H1 (cell line): ENCODE results near the gene SLC4A1. TPM values are rescaled to one million over a fixed set of nuclear protein-coding genes. Genes with fewer than 3 reads are reported as not detected.

ENCODE experiments used
- CTCF ChIA-PET: fragments of 300-600 bp; sonication (Branson Sonifier 250); formaldehyde crosslinking; loops from one replicate; lab custom pipeline; 2021; ENCODE audit not compliant: partially characterized antibody; lab: Charles Lee
- POLR2A ChIA-PET: fragments of 300-600 bp; sonication (Branson Sonifier 250); formaldehyde crosslinking; loops from one replicate; lab custom pipeline; 2021; ENCODE audit warnings: inconsistent platforms; ENCODE audit not compliant: partially characterized antibody; lab: Charles Lee
- DNase-seq, 2 experiments: peaks; one replicate each; pipeline versions ENCODE4 v3.0.0 to v3.0.0-alpha.2; 2010 to 2022; ENCODE audit warnings: low spot score in 2 of 2, low read depth in 1 of 2, mixed read lengths in 1 of 2
- FAIRE-seq: peaks from 2 replicates; lab custom pipeline; 2011; peaks lifted over from hg19 to GRCh38; lab: Jason Lieb, UNC
- H2AFZ ChIP-seq: 2 replicates; pipeline ENCODE4 v1.8.1; 2012; ENCODE audit warnings: low read length, inconsistent platforms
- H2AK5ac ChIP-seq: 2 replicates; pipeline ENCODE4 v1.6.1; 2013; ENCODE audit warnings: low read depth, low read length
- H2BK120ac ChIP-seq: replicated peaks from 2 replicates; pipeline ENCODE3; 2013; ENCODE audit warnings: low read depth, low read length, inconsistent platforms
- H2BK12ac ChIP-seq: 2 replicates; pipeline ENCODE4 v1.6.1; 2013; ENCODE audit warnings: low read depth, low read length
- H2BK15ac ChIP-seq: 2 replicates; pipeline ENCODE4 v1.6.1; 2013; ENCODE audit warnings: low read length
- H2BK20ac ChIP-seq: 2 replicates; pipeline ENCODE4 v1.6.1; 2013; ENCODE audit warnings: low read length
- H2BK5ac ChIP-seq: 2 replicates; pipeline ENCODE4 v1.6.1; 2013; ENCODE audit warnings: low read depth, low read length
- H3K14ac ChIP-seq: 2 replicates; pipeline ENCODE4 v1.6.1; 2013; ENCODE audit warnings: inconsistent platforms; ENCODE audit not compliant: insufficient read length
- H3K18ac ChIP-seq: 2 replicates; pipeline ENCODE4 v1.6.1; 2013; ENCODE audit warnings: low read length; ENCODE audit errors: extremely low read depth
- H3K23ac ChIP-seq: 2 replicates; pipeline ENCODE4 v1.6.1; 2013; ENCODE audit warnings: inconsistent platforms; ENCODE audit not compliant: insufficient read length
- H3K23me2 ChIP-seq: 2 replicates; pipeline ENCODE4 v1.6.1; 2013; ENCODE audit warnings: low read depth, low read length
- H3K27ac ChIP-seq: 2 replicates; pipeline ENCODE4 v1.6.1; 2011; ENCODE audit warnings: low read depth, low read length, inconsistent platforms
- H3K27me3 ChIP-seq, 4 experiments: replicated peaks in 1 of 4; 1 replicate in 1 of 4; 2 replicates in 3 of 4; pipeline versions ENCODE4 v1.6.1 to v1.8.1; 2011 to 2013; ENCODE audit warnings: low read length in 3 of 4, mild to moderate bottlenecking in 3 of 4, inconsistent platforms in 2 of 4, mixed read lengths in 2 of 4, moderate library complexity in 1 of 4; ENCODE audit not compliant: control insufficient read depth in 3 of 4, insufficient read depth in 3 of 4; ENCODE audit errors: extremely low read depth in 1 of 4
- H3K36me3 ChIP-seq, 4 experiments: 2 replicates each; pipeline versions ENCODE4 v1.6.1 to v1.8.1; 2011 to 2013; ENCODE audit warnings: mild to moderate bottlenecking in 4 of 4, low read length in 3 of 4, moderate library complexity in 2 of 4, control low read depth in 1 of 4, inconsistent platforms in 1 of 4; ENCODE audit not compliant: insufficient read depth in 4 of 4, control insufficient read depth in 2 of 4
- H3K4ac ChIP-seq: replicated peaks from 2 replicates; pipeline ENCODE3; 2013; ENCODE audit warnings: low read length, low read depth, mixed read lengths, inconsistent platforms; ENCODE audit not compliant: insufficient read length
- H3K4me1 ChIP-seq, 4 experiments: replicated peaks in 1 of 4; 1 replicate in 1 of 4; 2 replicates in 3 of 4; pipeline versions ENCODE4 v1.6.1 to v1.8.1; 2011 to 2013; ENCODE audit warnings: low read length in 3 of 4, inconsistent platforms in 2 of 4, mixed read lengths in 1 of 4; ENCODE audit not compliant: insufficient read depth in 4 of 4, control insufficient read depth in 3 of 4
- H3K4me2 ChIP-seq, 2 experiments: 2 replicates each; pipeline versions ENCODE4 v1.6.1 to v1.8.1; 2011 to 2013; ENCODE audit warnings: low read depth in 2 of 2, low read length in 2 of 2, control low read depth in 1 of 2, inconsistent platforms in 1 of 2, mild to moderate bottlenecking in 1 of 2; ENCODE audit not compliant: insufficient read depth in 1 of 2
- H3K4me3 ChIP-seq, 4 experiments: fragments of 200-600, 300-600 bp in 1 of 4; sonication (generic), shearing (Covaris generic), sonication (Bioruptor Twin) in 1 of 4; 2 replicates each; pipeline versions ENCODE4 v1.5.1 to v1.8.1; 2011 to 2016; ENCODE audit warnings: low read length in 4 of 4, low read depth in 3 of 4, control low read depth in 2 of 4, inconsistent platforms in 2 of 4, mild to moderate bottlenecking in 2 of 4, mixed read lengths in 1 of 4, moderate library complexity in 1 of 4; ENCODE audit not compliant: insufficient read depth in 2 of 4; ENCODE audit errors: extremely low read depth in 1 of 4
- H3K56ac ChIP-seq: replicated peaks from 2 replicates; pipeline ENCODE3; 2013; ENCODE audit warnings: low read depth, mild to moderate bottlenecking, mixed read lengths, low read length, inconsistent platforms; ENCODE audit not compliant: insufficient read length
- H3K79me1 ChIP-seq: 2 replicates; pipeline ENCODE4 v1.6.1; 2013; ENCODE audit warnings: low read depth, low read length, control low read depth
- H3K79me2 ChIP-seq, 2 experiments: 2 replicates each; pipeline versions ENCODE4 v1.6.1 to v1.8.1; 2012 to 2013; ENCODE audit warnings: low read length in 2 of 2, mild to moderate bottlenecking in 2 of 2, inconsistent platforms in 1 of 2; ENCODE audit not compliant: insufficient read depth in 2 of 2, control insufficient read depth in 1 of 2
- H3K9ac ChIP-seq, 4 experiments: replicated peaks in 1 of 4; 1 replicate in 1 of 4; 2 replicates in 3 of 4; pipeline versions ENCODE4 v1.6.1 to v1.8.1; 2011 to 2013; ENCODE audit warnings: low read depth in 3 of 4, low read length in 3 of 4, control low read depth in 2 of 4, mild to moderate bottlenecking in 2 of 4, moderate library complexity in 2 of 4, inconsistent platforms in 1 of 4; ENCODE audit errors: extremely low read depth in 1 of 4
- H3K9me3 ChIP-seq, 2 experiments: 2 replicates each; pipeline versions ENCODE4 v1.6.1 to v1.8.1; 2012 to 2013; ENCODE audit warnings: mild to moderate bottlenecking in 2 of 2, moderate library complexity in 2 of 2, control low read depth in 1 of 2, inconsistent platforms in 1 of 2, low read depth in 1 of 2, low read length in 1 of 2, mixed read lengths in 1 of 2; ENCODE audit not compliant: insufficient read depth in 2 of 2
- H4K20me1 ChIP-seq, 2 experiments: replicated peaks in 1 of 2; 2 replicates each; pipeline versions ENCODE3 to v1.8.1; 2011 to 2013; ENCODE audit warnings: inconsistent platforms in 2 of 2, low read length in 2 of 2, mild to moderate bottlenecking in 1 of 2; ENCODE audit not compliant: insufficient read depth in 2 of 2, control insufficient read depth in 1 of 2
- H4K5ac ChIP-seq: 2 replicates; pipeline ENCODE4 v1.6.1; 2013; ENCODE audit warnings: low read length, low read depth, mixed read lengths, inconsistent platforms; ENCODE audit not compliant: insufficient read length
- H4K8ac ChIP-seq: 2 replicates; pipeline ENCODE4 v1.8.0; 2013; ENCODE audit warnings: mild to moderate bottlenecking, moderate library complexity, low read length, inconsistent platforms; ENCODE audit not compliant: insufficient read depth; ENCODE audit errors: extremely low read depth
- H4K91ac ChIP-seq: replicated peaks from 2 replicates; pipeline ENCODE3; 2013; ENCODE audit warnings: low read length, mixed read lengths, inconsistent platforms; ENCODE audit not compliant: insufficient read length
- FOSL1 ChIP-seq: IDR thresholded peaks from 2 replicates; pipeline ENCODE4 v1.6.1; 2011; ENCODE audit warnings: mild to moderate bottlenecking, low read depth, low read length, moderate library complexity; ENCODE audit not compliant: insufficient read depth
- SRF ChIP-seq: IDR thresholded peaks from 2 replicates; pipeline ENCODE4 v1.6.1; 2011; ENCODE audit warnings: mild to moderate bottlenecking, low read depth, low read length, moderate library complexity
- TCF12 ChIP-seq: IDR thresholded peaks from 2 replicates; pipeline ENCODE4 v1.6.1; 2011; ENCODE audit warnings: low read depth, mild to moderate bottlenecking, low read length
- WGBS, 2 experiments: shearing (Covaris generic) in 1 of 2; methylation state at CpG; one replicate each; pipeline versions ENCODE4 v1.1.6 to v1.1.7; 2013 to 2015; ENCODE audit warnings: low lambda C conversion rate in 2 of 2, mixed read lengths in 2 of 2, inconsistent platforms in 1 of 2, low coverage in 1 of 2, missing lambda C conversion rate in 1 of 2; ENCODE audit not compliant: insufficient replicate concordance in 2 of 2, insufficient coverage in 1 of 2, insufficient read length in 1 of 2; ENCODE audit errors: extremely low coverage in 1 of 2, missing lambda C conversion rate in 1 of 2; 5-methylcytosine and 5-hydroxymethylcytosine counted together
- polyA plus RNA-seq, 7 experiments: library from polyadenylated mRNA; depleted of rRNA in 3 of 7; stranded (reverse) in 5 of 7; unstranded in 2 of 7; fragments of >200 nt in 5 of 7; fragments of 200-250 nt in 2 of 7; gene quantifications; 1 replicate in 5 of 7; 2 replicates in 1 of 7; 4 replicates in 1 of 7; pipeline versions ENCODE4 v1.2.1 to v1.2.3, GENCODE V29; 2011 to 2013; ENCODE audit warnings: missing spikeins in 2 of 7, mixed read lengths in 2 of 7
- total RNA-seq: library from RNA; stranded (reverse); fragmentation: NEBNext Ultra II Directional; extraction: Animal tissue kit (Norgen Biotek cat#: 25700); gene quantifications from 2 replicates; pipeline ENCODE4 v1.2.1, GENCODE V29; 2021

SLC4A1 gene
- total and polyA plus RNA-seq, 2 of the 8 experiments (the other 6 are each of a cell fraction or from before 2014, with no cell fraction given): 0.08 TPM; not detected in 1

GRCh38 chr17:44216694-44217093 is 51.2 kb downstream of the SLC4A1 start:
- 90% methylated on average over 5 of the region's 5 CpGs; no CpG with 5 or more reads in 1 of the 2 experiments for WGBS, 2 experiments
- TF ChIP-seq SRF (no peak), FOSL1 (no peak), TCF12 (no peak)

More at GRCh38 chr17:44216694-44217093, 51.2 kb downstream of the SLC4A1 start:
- H3K27me3 ChIP-seq: no peaks in the 10 kb centered on the region
- FAIRE-seq (no peak), DNase-seq (no peak)
- H3K36me3 ChIP-seq: peaks cover 20 to 42% (median 31%) of the 10 kb centered on the region in 4 experiments; a peak in 7 of 8 replicates
- no peaks in the 10 kb centered on the region for H3K9me3 ChIP-seq
- ChIA-PET CTCF (interaction anchor here (0.6 to 12.7 kb wide), 11 partner anchors 9 to 241 kb away, joined by 3 to 158 read pairs (median 5); partner anchors contain the start of gene GRN), POLR2A (interaction anchor here (0.7 to 8.7 kb wide), 7 partner anchors 10 to 137 kb away, joined by 3 to 78 read pairs (median 5); partner anchors contain the start of genes ATXN7L3 and RUNDC3A)
- no peak overlapping the region for H3K4me3 ChIP-seq
- no peak overlapping the region for H3K27ac ChIP-seq
- H3K79me2 ChIP-seq: peaks cover 11 to 23% of the 10 kb centered on the region in 2 experiments
- H3K4me1 ChIP-seq: peaks cover 0 to 13% (median 3%) of the 10 kb centered on the region in 4 experiments; a peak in 5 of 7 replicates
- no peak overlapping the region for H2AFZ ChIP-seq
- no peak overlapping the region for H3K14ac ChIP-seq
- no peak overlapping the region for H2BK15ac ChIP-seq
- no peak overlapping the region for H2BK20ac ChIP-seq
- H4K5ac ChIP-seq: no peak overlapping the region
- peaks cover 0 to 8% of the 10 kb centered on the region in 2 experiments for H4K20me1 ChIP-seq
- H3K56ac ChIP-seq: no peak overlapping the region
- H4K8ac ChIP-seq: no peak overlapping the region
- no peak overlapping the region for H2BK12ac ChIP-seq
- H3K18ac ChIP-seq: no peak overlapping the region
- H4K91ac ChIP-seq: no peak overlapping the region
- H2BK120ac ChIP-seq: no peak overlapping the region
- no peak overlapping the region for H3K23ac ChIP-seq
- no peak overlapping the region for H2AK5ac ChIP-seq
- no peak overlapping the region for H3K4ac ChIP-seq
- H3K23me2 ChIP-seq: peaks cover 16% of the 10 kb centered on the region
- H3K9ac ChIP-seq: no peak overlapping the region
- no peak overlapping the region; a peak in 1 of 4 replicates for H3K4me2 ChIP-seq
- no peak overlapping the region for H2BK5ac ChIP-seq
- H3K79me1 ChIP-seq: peaks cover 9% of the 10 kb centered on the region
